ENCODE results near the gene PLCB1. TPM values are rescaled to one million over a fixed set of nuclear protein-coding genes. Genes with fewer than 3 reads are reported as not detected.

The PLCB1 gene
- total RNA-seq, 2 experiments from 2014 or later: 3.1 to 3.6 TPM

- ChIA-PET CTCF (interaction anchor here (1.2 kb wide), 1 partner anchor 308 kb away, joined by 3 read pairs; no protein-coding TSS in a partner anchor), POLR2A (no interaction called here)
- no peak for DNase-seq
- ATAC-seq: no peak
- no peaks in the 10 kb centered on the region for H3K27me3 Mint-ChIP-seq
- no peak overlapping the region for H3K27ac Mint-ChIP-seq
- no peaks in the 10 kb centered on the region for H3K9me3 Mint-ChIP-seq
- no peaks in the 10 kb centered on the region for H3K4me1 Mint-ChIP-seq (ENCODE audit: low read depth)
- H3K36me3 Mint-ChIP-seq (ENCODE audit: low read depth): no peaks in the 10 kb centered on the region
- no peak for TF ChIP-seq CTCF (IDR thresholded peaks at IDR 0.05)
- intact Hi-C loops (cut with micrococcal nuclease): no loop called here
- no peak overlapping the region for H3K4me3 Mint-ChIP-seq
These were observed 281.6 kb downstream of the PLCB1 start for GRCh38 chr20:8413691-8414090.

GRCh38 chr20:8414586-8415274 lies 282.7 kb downstream of the PLCB1 start:
- POLR2A ChIA-PET: no interaction called here
- Mint-ChIP-seq H3K36me3 (ENCODE audit: low read depth) (no peaks in the 10 kb centered on the region), H3K4me1 (ENCODE audit: low read depth) (no peaks in the 10 kb centered on the region), H3K27me3 (no peaks in the 10 kb centered on the region), H3K9me3 (no peaks in the 10 kb centered on the region), H3K4me3 (no peak overlapping the region), H3K27ac (no peak overlapping the region)
- DNase-seq: no peak
- CTCF ChIA-PET: interaction anchor here (1.2 to 1.5 kb wide), 2 partner anchors 13 to 307 kb away, joined by 3 read pairs; no protein-coding TSS in a partner anchor
- intact Hi-C loops (cut with micrococcal nuclease): no loop called here
- no peak for TF ChIP-seq CTCF (IDR thresholded peaks at IDR 0.05)
- ATAC-seq: no peak

- Mint-ChIP-seq H3K4me1 (ENCODE audit: low read depth) (no peaks in the 10 kb centered on the region), H3K36me3 (ENCODE audit: low read depth) (no peaks in the 10 kb centered on the region), H3K9me3 (no peaks in the 10 kb centered on the region), H3K4me3 (no peak overlapping the region), H3K27me3 (no peaks in the 10 kb centered on the region), H3K27ac (no peak overlapping the region)
- TF ChIP-seq CTCF (IDR thresholded peaks at IDR 0.05): no peak
- DNase-seq: no peak
- ChIA-PET POLR2A (no interaction called here), CTCF (no interaction called here)
- intact Hi-C loops (cut with micrococcal nuclease): no loop called here
- ATAC-seq: no peak
These were observed 289.9 kb downstream of the PLCB1 start for GRCh38 chr20:8421981-8422380.

- ChIA-PET CTCF (no interaction called here), POLR2A (no interaction called here)
- H3K9me3 Mint-ChIP-seq: no peaks in the 10 kb centered on the region
- peaks cover under 1% of the 10 kb centered on the region for H3K4me1 Mint-ChIP-seq (ENCODE audit: low read depth)
- H3K36me3 Mint-ChIP-seq (ENCODE audit: low read depth): no peaks in the 10 kb centered on the region
- H3K27me3 Mint-ChIP-seq: no peaks in the 10 kb centered on the region
- no peak overlapping the region for H3K27ac Mint-ChIP-seq
- no peak overlapping the region for H3K4me3 Mint-ChIP-seq
- DNase-seq: no peak
- intact Hi-C loops (cut with micrococcal nuclease): no loop called here
- no peak for TF ChIP-seq CTCF (IDR thresholded peaks at IDR 0.05)
- no peak for ATAC-seq
These were observed 291.4 kb downstream of the PLCB1 start for GRCh38 chr20:8423482-8423881.

- H3K27me3 Mint-ChIP-seq: no peaks in the 10 kb centered on the region
- no peak for TF ChIP-seq CTCF (IDR thresholded peaks at IDR 0.05)
- CTCF ChIA-PET: no interaction called here
- H3K27ac Mint-ChIP-seq: no peak overlapping the region
- POLR2A ChIA-PET: no interaction called here
- H3K9me3 Mint-ChIP-seq: no peaks in the 10 kb centered on the region
- peaks cover 6% of the 10 kb centered on the region for H3K4me1 Mint-ChIP-seq (ENCODE audit: low read depth)
- DNase-seq (no peak), ATAC-seq (no peak)
- H3K36me3 Mint-ChIP-seq (ENCODE audit: low read depth): no peaks in the 10 kb centered on the region
- intact Hi-C loops (cut with micrococcal nuclease): no loop called here
- H3K4me3 Mint-ChIP-seq: no peak overlapping the region
These were observed 291.9 kb downstream of the PLCB1 start for GRCh38 chr20:8424010-8424409.
